DOHH2 (cell line): ENCODE data around the gene ADAMTS12.

Source experiments
- H3F3A ChIP-seq: fragments of 200-600 bp; sonication (generic), shearing (Covaris generic); 2 replicates; pipeline ENCODE4 v1.6.0; 2016; ENCODE audit warnings: antibody characterized with exemption, mild to moderate bottlenecking; ENCODE audit not compliant: control insufficient read depth, insufficient read depth
- H3K27ac ChIP-seq: fragments of 200-600 bp; sonication (generic); 2 replicates; pipeline ENCODE4 v1.5.1; 2014; ENCODE audit warnings: low read depth, mild to moderate bottlenecking, low read length, moderate library complexity
- H3K27me3 ChIP-seq: fragments of 200-600 bp; sonication (generic); 2 replicates; pipeline ENCODE4 v1.6.1; 2014; ENCODE audit warnings: mild to moderate bottlenecking, low read length, mixed read lengths; ENCODE audit not compliant: control insufficient read depth
- H3K36me3 ChIP-seq: fragments of 200-600 bp; sonication (generic); 2 replicates; pipeline ENCODE4 v1.6.1; 2014; ENCODE audit warnings: mild to moderate bottlenecking, low read length, moderate library complexity, mixed read lengths; ENCODE audit not compliant: control insufficient read depth
- H3K4me1 ChIP-seq: fragments of 200-600 bp; sonication (generic); 2 replicates; pipeline ENCODE4 v1.6.1; 2014; ENCODE audit warnings: mild to moderate bottlenecking, low read length, mixed read lengths; ENCODE audit not compliant: control insufficient read depth
- H3K4me2 ChIP-seq: fragments of 200-600 bp; sonication (generic); 2 replicates; pipeline ENCODE4 v1.6.0; 2014; ENCODE audit warnings: mild to moderate bottlenecking, low read length, moderate library complexity
- H3K4me3 ChIP-seq: fragments of 200-600 bp; sonication (generic); 2 replicates; pipeline ENCODE4 v1.5.1; 2014; ENCODE audit warnings: mild to moderate bottlenecking, low read length, mixed read lengths
- H3K79me2 ChIP-seq: fragments of 200-600 bp; sonication (generic); 2 replicates; pipeline ENCODE4 v1.6.1; 2014; ENCODE audit warnings: mild to moderate bottlenecking, low read length, mixed read lengths; ENCODE audit not compliant: control insufficient read depth
- H3K9me2 ChIP-seq: fragments of 200-600 bp; sonication (generic); replicated peaks from 2 replicates; pipeline ENCODE4 v1.6.1; 2014; ENCODE audit warnings: mild to moderate bottlenecking, low read length, mixed read lengths; ENCODE audit not compliant: control insufficient read depth
- H3K9me3 ChIP-seq: fragments of 200-600 bp; sonication (generic); 2 replicates; pipeline ENCODE4 v1.6.1; 2014; ENCODE audit warnings: antibody characterized with exemption, low read length, mixed read lengths; ENCODE audit not compliant: control insufficient read depth, insufficient read depth
- H4K20me1 ChIP-seq: fragments of 200-600 bp; sonication (generic); 2 replicates; pipeline ENCODE4 v1.6.0; 2014; ENCODE audit warnings: low read depth, mild to moderate bottlenecking, antibody characterized with exemption, low read length, moderate library complexity; ENCODE audit not compliant: control insufficient read depth, insufficient read depth
- CTCF ChIP-seq: fragments of 200-600 bp; sonication (generic); IDR thresholded peaks from one replicate; pipeline ENCODE4 v1.5.1; 2014; ENCODE audit warnings: antibody characterized with exemption, mild to moderate bottlenecking, low read depth, low read length; ENCODE audit not compliant: poor library complexity, severe bottlenecking
- EZH2phosphoT487 ChIP-seq: fragments of 200-600 bp; sonication (generic); IDR thresholded peaks from 2 replicates; pipeline ENCODE4 v1.6.1; 2017; ENCODE audit warnings: borderline replicate concordance, mild to moderate bottlenecking, antibody characterized with exemption, low read length, moderate library complexity, mixed read lengths

The ADAMTS12 gene

GRCh38 chr5:33883482-33883881, 8.3 kb downstream of the ADAMTS12 start:
- Histone ChIP-seq H4K20me1 (no peaks in the 10 kb centered on the region), H3K9me3 (no peaks in the 10 kb centered on the region), H3K4me3 (no peak overlapping the region), H3K4me2 (no peak overlapping the region), H3K79me2 (no peaks in the 10 kb centered on the region), H3K36me3 (no peaks in the 10 kb centered on the region), H3F3A (no peaks in the 10 kb centered on the region), H3K27ac (no peak overlapping the region), H3K27me3 (no peaks in the 10 kb centered on the region; the same call in 1 of the 2 replicates), H3K4me1 (no peaks in the 10 kb centered on the region), H3K9me2 (no peaks in the 10 kb centered on the region)
- TF ChIP-seq CTCF (no peak), EZH2phosphoT487 (no peak)

- no peaks in the 10 kb centered on the region for H3K79me2 ChIP-seq
Measured at GRCh38 chr5:33880319-33880718, 11.5 kb downstream of the ADAMTS12 start.

GRCh38 chr5:33877449-33877848, 14.3 kb downstream of the ADAMTS12 start:
- Histone ChIP-seq H3K4me3 (no peak overlapping the region), H3K27ac (no peak overlapping the region), H3K4me2 (no peak overlapping the region), H3K27me3 (no peaks in the 10 kb centered on the region), H3K4me1 (no peaks in the 10 kb centered on the region), H4K20me1 (no peaks in the 10 kb centered on the region), H3K36me3 (no peaks in the 10 kb centered on the region), H3F3A (no peaks in the 10 kb centered on the region), H3K9me2 (no peaks in the 10 kb centered on the region), H3K9me3 (no peaks in the 10 kb centered on the region), H3K79me2 (no peaks in the 10 kb centered on the region)
- no peak for TF ChIP-seq CTCF
- no peak for TF ChIP-seq EZH2phosphoT487

More at GRCh38 chr5:33880319-33880718, 11.5 kb downstream of the ADAMTS12 start:
- Histone ChIP-seq H3K36me3 (no peaks in the 10 kb centered on the region), H3K4me2 (no peak overlapping the region), H3K27me3 (no peaks in the 10 kb centered on the region), H3K9me3 (no peaks in the 10 kb centered on the region), H3K9me2 (no peaks in the 10 kb centered on the region), H3F3A (no peaks in the 10 kb centered on the region), H3K4me3 (no peak overlapping the region), H3K4me1 (no peaks in the 10 kb centered on the region), H4K20me1 (no peaks in the 10 kb centered on the region), H3K27ac (no peak overlapping the region)
- TF ChIP-seq CTCF (no peak), EZH2phosphoT487 (no peak)
